ENCODE data around the gene ASCC1. TPM values are rescaled to one million over a fixed set of nuclear protein-coding genes. Genes with fewer than 3 reads are reported as not detected.
A peak's percentile ranks its signal among the peaks of the same experiment; 100 is the strongest.
"Not testable (repeated sequence)": the region's sequence is repeated elsewhere in the genome, so short reads cannot be mapped to it uniquely, and the experiment has no call there.

ASCC1 gene
- total RNA-seq, 2 donors from 2014 or later = 27.2 to 37.0 TPM

GRCh38 chr10:72219235-72219814 lies 3.2 kb upstream of the ASCC1 start:
- Histone ChIP-seq H3K4me1 (peaks cover 0 to 68% of the 10 kb centered on the region in 2 donors), H3K27ac (peak overlapping the region; percentile 75 to 99), H3K27me3 (no peaks in the 10 kb centered on the region), H3K36me3 (peaks cover 14% of the 10 kb centered on the region), H3K9me3 (no peaks in the 10 kb centered on the region), H3K4me3 (no peak overlapping the region)
- TF ChIP-seq CTCF (IDR thresholded peaks at IDR 0.05) = no peak
- no peak for DNase-seq (ENCODE audit: low spot score)

- TF ChIP-seq CTCF (IDR thresholded peaks at IDR 0.05) = no peak
- Histone ChIP-seq H3K27ac (peak overlapping the region; percentile 75 to 99), H3K4me3 (no peak overlapping the region), H3K9me3 (no peaks in the 10 kb centered on the region), H3K36me3 (peaks cover 14% of the 10 kb centered on the region), H3K27me3 (no peaks in the 10 kb centered on the region), H3K4me1 (peaks cover 0 to 65% of the 10 kb centered on the region in 2 donors)
- no peak for DNase-seq (ENCODE audit: low spot score)
Observed at GRCh38 chr10:72218726-72219125, 2.6 kb upstream of the ASCC1 start.

GRCh38 chr10:72218325-72218724 lies 2.2 kb upstream of the ASCC1 start:
- no peak for DNase-seq (ENCODE audit: low spot score)
- peaks cover 14% of the 10 kb centered on the region for H3K36me3 ChIP-seq
- no peak overlapping the region for H3K4me3 ChIP-seq
- H3K27me3 ChIP-seq = no peaks in the 10 kb centered on the region
- peak overlapping the region; percentile 75 to 99 for H3K27ac ChIP-seq
- no peak for TF ChIP-seq CTCF (IDR thresholded peaks at IDR 0.05)
- no peaks in the 10 kb centered on the region for H3K9me3 ChIP-seq
- peaks cover 0 to 62% of the 10 kb centered on the region in 2 donors for H3K4me1 ChIP-seq

- not testable (repeated sequence) for DNase-seq (ENCODE audit: low spot score); H3K27ac ChIP-seq; H3K27me3 ChIP-seq; H3K4me3 ChIP-seq; H3K9me3 ChIP-seq
- Histone ChIP-seq H3K4me1 (peaks cover 0 to 19% of the 10 kb centered on the region in 2 donors), H3K36me3 (peaks cover 56% of the 10 kb centered on the region)
Observed at GRCh38 chr10:72211832-72212231, 4.2 kb downstream of the ASCC1 start.

GRCh38 chr10:72211381-72211780 lies 4.7 kb downstream of the ASCC1 start:
- not testable (repeated sequence) for H3K27me3 ChIP-seq; H3K9me3 ChIP-seq; H3K27ac ChIP-seq; DNase-seq (ENCODE audit: low spot score); H3K4me3 ChIP-seq
- peaks cover 0 to 15% of the 10 kb centered on the region in 2 donors for H3K4me1 ChIP-seq
- peaks cover 61% of the 10 kb centered on the region for H3K36me3 ChIP-seq

- not testable (repeated sequence) for H3K9me3 ChIP-seq; H3K27me3 ChIP-seq; H3K27ac ChIP-seq; H3K4me3 ChIP-seq; DNase-seq (ENCODE audit: low spot score); H3K4me1 ChIP-seq
- peaks cover 74% of the 10 kb centered on the region for H3K36me3 ChIP-seq
Observed at GRCh38 chr10:72208526-72208925, 7.5 kb downstream of the ASCC1 start.

GRCh38 chr10:72206511-72207229 lies 9.4 kb downstream of the ASCC1 start:
- no peak for TF ChIP-seq CTCF (IDR thresholded peaks at IDR 0.05)

More at GRCh38 chr10:72206511-72207229, 9.4 kb downstream of the ASCC1 start:
- H3K27ac ChIP-seq = no peak overlapping the region
- no peaks in the 10 kb centered on the region for H3K9me3 ChIP-seq
- no peaks in the 10 kb centered on the region for H3K4me1 ChIP-seq
- DNase-seq (ENCODE audit: low spot score) = no peak
- peaks cover 81% of the 10 kb centered on the region for H3K36me3 ChIP-seq
- H3K4me3 ChIP-seq = no peak overlapping the region
- no peaks in the 10 kb centered on the region for H3K27me3 ChIP-seq
